GM18909 (cell line): ENCODE measurements around the gene DNMT3A.
"Not testable (repeated sequence)": the region's sequence is repeated elsewhere in the genome, so short reads cannot be mapped to it uniquely, and the experiment has no call there.

Experiments
- ATAC-seq: cut with Tn5 transposase; IDR thresholded peaks from one replicate; pipeline ENCODE4 v1.9.1; 2021; ENCODE audit warnings: mild to moderate bottlenecking; ENCODE audit not compliant: unreplicated experiment, poor library complexity

The DNMT3A gene

GRCh38 chr2:25222477-25223121 is 119.1 kb downstream of the DNMT3A start:
- no peak for ATAC-seq

- no peak for ATAC-seq
Measured at GRCh38 chr2:25221579-25221978, 120.1 kb downstream of the DNMT3A start.

GRCh38 chr2:25220313-25220712 is 121.4 kb downstream of the DNMT3A start:
- ATAC-seq: no peak

GRCh38 chr2:25219621-25220020 is 122.1 kb downstream of the DNMT3A start:
- ATAC-seq: no peak

- no peak for ATAC-seq
Measured at GRCh38 chr2:25218100-25218499, 123.6 kb downstream of the DNMT3A start.

GRCh38 chr2:25215948-25216679 is 125.6 kb downstream of the DNMT3A start:
- peak; percentile 76 for ATAC-seq

GRCh38 chr2:25215232-25215631 is 126.5 kb downstream of the DNMT3A start:
- no peak for ATAC-seq

GRCh38 chr2:25213229-25213628 is 128.5 kb downstream of the DNMT3A start:
- no peak for ATAC-seq

- not testable (repeated sequence) for ATAC-seq
Measured at GRCh38 chr2:25210923-25211322, 130.8 kb downstream of the DNMT3A start.

GRCh38 chr2:25207078-25207545 is 134.6 kb downstream of the DNMT3A start:
- ATAC-seq: no peak

- ATAC-seq: no peak
Measured at GRCh38 chr2:25204190-25204838, 137.4 kb downstream of the DNMT3A start.

GRCh38 chr2:25202275-25202674 is 139.4 kb downstream of the DNMT3A start:
- ATAC-seq: no peak

- ATAC-seq: no peak
Measured at GRCh38 chr2:25201794-25202193, 139.9 kb downstream of the DNMT3A start.

- ATAC-seq: no peak
Measured at GRCh38 chr2:25201265-25201664, 140.5 kb downstream of the DNMT3A start.

GRCh38 chr2:25198576-25198975 is 143.1 kb downstream of the DNMT3A start:
- no peak for ATAC-seq

GRCh38 chr2:25198209-25198525 is 143.6 kb downstream of the DNMT3A start:
- ATAC-seq: no peak

- no peak for ATAC-seq
Measured at GRCh38 chr2:25197336-25198208, 144.2 kb downstream of the DNMT3A start.

- no peak for ATAC-seq
Measured at GRCh38 chr2:25194576-25195122, 147.1 kb downstream of the DNMT3A start.

- ATAC-seq: no peak
Measured at GRCh38 chr2:25190536-25190935, 151.2 kb downstream of the DNMT3A start.

GRCh38 chr2:25188405-25188804 is 153.3 kb downstream of the DNMT3A start:
- no peak for ATAC-seq
